CD4-positive, alpha-beta T cell treated with Interferon alpha-2 for 1 hour (primary cell): ENCODE data around the gene THSD4.

Experiments
- DNase-seq, 2 donors: peaks; one replicate each; pipeline ENCODE4 v3.0.0-alpha.2; 2020 to 2022

The THSD4 gene

GRCh38 chr15:71807691-71808091 is 692.4 kb downstream of the THSD4 start:
- DNase-seq: no peak

- DNase-seq: no peak
These were observed 693.2 kb downstream of the THSD4 start for GRCh38 chr15:71808311-71809020.

GRCh38 chr15:71809346-71809745 is 694.1 kb downstream of the THSD4 start:
- no peak for DNase-seq

GRCh38 chr15:71810256-71811035 is 695.2 kb downstream of the THSD4 start, which contains the start of gene NR2E3:
Gene NR2E3, plus strand, starts transcription at chr15:71810554. Its CDS starts 190 bp downstream, at chr15:71810744.
- DNase-seq: no peak

- no peak for DNase-seq
These were observed 695.9 kb downstream of the THSD4 start for GRCh38 chr15:71811036-71811736.

- no peak for DNase-seq
These were observed 696.8 kb downstream of the THSD4 start for GRCh38 chr15:71811752-71812735.

- DNase-seq: no peak
These were observed 697.9 kb downstream of the THSD4 start for GRCh38 chr15:71812966-71813722.

- DNase-seq: no peak
These were observed 698.6 kb downstream of the THSD4 start for GRCh38 chr15:71813723-71814470.

- DNase-seq: no peak
These were observed 700.0 kb downstream of the THSD4 start for GRCh38 chr15:71815301-71815700.

- DNase-seq: no peak
These were observed 702.1 kb downstream of the THSD4 start for GRCh38 chr15:71817351-71817750.

- no peak for DNase-seq
These were observed 704.9 kb downstream of the THSD4 start for GRCh38 chr15:71820127-71820526.

GRCh38 chr15:71821547-71822129 is 706.4 kb downstream of the THSD4 start:
- DNase-seq: no peak

GRCh38 chr15:71822890-71823630 is 707.8 kb downstream of the THSD4 start:
- DNase-seq: no peak

- no peak for DNase-seq
These were observed 708.5 kb downstream of the THSD4 start for GRCh38 chr15:71823801-71824200.

GRCh38 chr15:71825021-71825730 is 709.9 kb downstream of the THSD4 start:
- DNase-seq: no peak

GRCh38 chr15:71826196-71826595 is 710.9 kb downstream of the THSD4 start:
- DNase-seq: no peak

GRCh38 chr15:71830981-71831380 is 715.7 kb downstream of the THSD4 start:
- DNase-seq: no peak
